ENCODE measurements around the gene GRM7.

Gene GRM7

GRCh38 chr3:7190095-7190494 is 329.2 kb downstream of the GRM7 start:
- TF ChIP-seq Cebpa-rat (IDR thresholded peaks at IDR 0.05) = no peak
- Histone ChIP-seq H3K9me3 (no peaks in the 10 kb centered on the region), H3K4me3 (no peak overlapping the region), H3K36me3 (no peaks in the 10 kb centered on the region), H3K27ac (no peak overlapping the region), H3K4me1 (no peaks in the 10 kb centered on the region), H4K20me1 (no peaks in the 10 kb centered on the region), H3K4me2 (no peak overlapping the region), H3K27me3 (no peaks in the 10 kb centered on the region), H3K9ac (no peak overlapping the region)

DNA sequence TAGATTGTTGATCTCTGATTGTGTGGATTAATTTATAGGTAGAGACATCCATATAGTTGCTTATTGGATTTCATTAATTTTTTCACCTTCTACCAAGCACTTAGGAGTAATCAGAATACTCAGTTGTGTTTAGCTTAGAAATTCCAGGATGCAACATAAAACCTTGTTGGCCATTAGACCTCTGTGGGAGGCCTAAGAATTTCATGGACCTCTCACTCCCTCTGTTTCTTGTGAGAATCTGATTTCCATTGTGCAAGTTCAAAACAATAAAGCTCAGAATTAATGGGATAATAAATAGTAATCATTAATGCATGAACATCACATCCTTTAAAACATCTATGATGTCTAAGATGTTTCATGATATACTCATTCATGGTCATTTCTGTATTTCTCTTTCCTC is 332.4 kb downstream of the GRM7 start:
- TF ChIP-seq Cebpa-rat (IDR thresholded peaks at IDR 0.05) = no peak
- Histone ChIP-seq H3K4me2 (no peak overlapping the region), H3K9ac (no peak overlapping the region), H3K9me3 (no peaks in the 10 kb centered on the region), H3K36me3 (no peaks in the 10 kb centered on the region), H4K20me1 (no peaks in the 10 kb centered on the region), H3K27me3 (no peaks in the 10 kb centered on the region), H3K4me1 (no peaks in the 10 kb centered on the region), H3K4me3 (no peak overlapping the region), H3K27ac (no peak overlapping the region)

- H3K27me3 ChIP-seq = no peaks in the 10 kb centered on the region
- no peaks in the 10 kb centered on the region for H3K9me3 ChIP-seq
- no peak overlapping the region for H3K4me2 ChIP-seq
- TF ChIP-seq Cebpa-rat (IDR thresholded peaks at IDR 0.05) = no peak
- no peak overlapping the region for H3K27ac ChIP-seq
- H3K4me3 ChIP-seq = no peak overlapping the region
- no peaks in the 10 kb centered on the region for H4K20me1 ChIP-seq
- H3K4me1 ChIP-seq = no peaks in the 10 kb centered on the region
- no peaks in the 10 kb centered on the region for H3K36me3 ChIP-seq
- no peak overlapping the region for H3K9ac ChIP-seq
Observed at GRCh38 chr3:7194071-7194835, 333.3 kb downstream of the GRM7 start.

- Histone ChIP-seq H3K4me1 (no peaks in the 10 kb centered on the region), H3K36me3 (no peaks in the 10 kb centered on the region), H3K9ac (no peak overlapping the region), H3K27ac (no peak overlapping the region), H3K27me3 (no peaks in the 10 kb centered on the region), H4K20me1 (no peaks in the 10 kb centered on the region), H3K4me2 (no peak overlapping the region), H3K4me3 (no peak overlapping the region), H3K9me3 (no peaks in the 10 kb centered on the region)
- TF ChIP-seq Cebpa-rat (IDR thresholded peaks at IDR 0.05) = no peak
Observed at GRCh38 chr3:7195934-7196333, 335.0 kb downstream of the GRM7 start.

- no peaks in the 10 kb centered on the region for H3K4me1 ChIP-seq
- H3K9ac ChIP-seq = no peak overlapping the region
- H3K9me3 ChIP-seq = no peaks in the 10 kb centered on the region
- H3K36me3 ChIP-seq = no peaks in the 10 kb centered on the region
- no peak for TF ChIP-seq Cebpa-rat (IDR thresholded peaks at IDR 0.05)
- no peak overlapping the region for H3K4me2 ChIP-seq
- H4K20me1 ChIP-seq = no peaks in the 10 kb centered on the region
- H3K27me3 ChIP-seq = no peaks in the 10 kb centered on the region
- H3K4me3 ChIP-seq = no peak overlapping the region
- H3K27ac ChIP-seq = no peak overlapping the region
Observed at GRCh38 chr3:7201784-7202183, 340.9 kb downstream of the GRM7 start.

DNA sequence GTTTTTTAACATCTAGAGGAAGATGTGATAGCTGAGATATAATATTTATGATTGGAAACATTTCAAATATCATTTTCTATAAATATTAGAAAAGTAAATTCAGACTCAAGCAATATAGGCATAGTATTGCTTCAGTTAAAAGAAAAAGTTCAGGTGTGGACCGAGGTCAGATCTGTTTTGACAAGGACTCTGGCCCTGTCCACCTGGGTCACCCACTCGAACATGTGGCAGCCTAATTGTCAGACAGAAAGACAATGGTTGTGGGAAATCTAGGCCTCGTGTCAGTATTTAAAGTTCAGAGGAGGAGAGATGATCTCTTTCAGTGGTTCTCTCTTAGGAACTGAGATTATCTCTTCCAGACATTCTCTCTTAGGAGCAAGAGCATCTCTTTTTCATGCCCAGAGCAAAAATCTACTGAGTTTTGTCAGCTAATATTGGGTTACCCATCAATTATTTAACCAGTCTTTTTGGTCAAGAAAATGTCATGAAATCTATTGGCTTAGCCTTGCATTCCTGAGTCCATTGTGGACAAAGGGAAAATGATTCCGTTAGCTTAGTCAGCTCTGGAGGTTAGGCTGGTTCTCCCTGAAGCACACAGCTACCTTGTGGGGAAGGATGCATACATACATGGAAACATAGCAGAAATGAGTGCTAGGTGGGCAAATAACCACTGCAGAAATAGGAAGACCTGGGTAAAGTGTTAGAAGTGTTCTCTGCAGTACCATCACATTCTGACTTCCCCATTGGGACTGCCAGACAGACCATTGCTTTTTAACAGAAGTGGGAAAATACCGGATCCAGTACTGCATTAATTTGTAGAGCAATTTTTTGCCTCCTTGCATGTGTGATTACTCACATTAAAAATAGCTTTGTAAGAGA is 343.3 kb downstream of the GRM7 start:
- Histone ChIP-seq H4K20me1 (no peaks in the 10 kb centered on the region), H3K36me3 (no peaks in the 10 kb centered on the region), H3K4me3 (no peak overlapping the region)

GRCh38 chr3:7204848-7205156 is 343.9 kb downstream of the GRM7 start:
- H3K36me3 ChIP-seq = no peaks in the 10 kb centered on the region

More for the DNA sequence above, 343.3 kb downstream of the GRM7 start:
- no peaks in the 10 kb centered on the region for H3K4me1 ChIP-seq
- H3K9me3 ChIP-seq = no peaks in the 10 kb centered on the region
- no peak overlapping the region for H3K27ac ChIP-seq
- H3K4me2 ChIP-seq = no peak overlapping the region
- no peak overlapping the region for H3K9ac ChIP-seq
- no peak for TF ChIP-seq Cebpa-rat (IDR thresholded peaks at IDR 0.05)
- no peaks in the 10 kb centered on the region for H3K27me3 ChIP-seq

DNA sequence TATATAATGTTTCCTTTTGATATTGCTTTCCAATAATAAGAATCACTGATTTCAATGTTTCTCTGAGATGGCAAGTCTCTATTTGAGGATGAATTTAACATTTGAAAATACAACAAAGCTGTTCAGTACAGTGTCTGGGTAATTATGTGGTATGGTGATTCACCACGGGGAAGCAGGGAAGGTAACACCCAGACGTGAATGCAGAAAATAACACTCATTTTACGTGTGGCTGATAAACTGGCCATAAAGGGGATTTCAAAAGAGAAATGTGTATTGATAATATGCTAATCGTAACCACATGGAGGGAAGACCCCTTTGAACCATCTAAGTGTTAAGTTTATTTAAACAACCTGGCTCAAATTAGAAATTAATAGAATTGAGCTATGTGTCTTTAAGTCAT is 344.6 kb downstream of the GRM7 start:
- no peak for TF ChIP-seq Cebpa-rat (IDR thresholded peaks at IDR 0.05)
- Histone ChIP-seq H3K36me3 (no peaks in the 10 kb centered on the region), H4K20me1 (no peaks in the 10 kb centered on the region), H3K9me3 (no peaks in the 10 kb centered on the region), H3K27me3 (no peaks in the 10 kb centered on the region), H3K4me2 (peak overlapping the region; percentile 47), H3K4me3 (peak overlapping the region; percentile 26; the same call in 1 of the 2 replicates), H3K27ac (no peak overlapping the region), H3K9ac (no peak overlapping the region), H3K4me1 (no peaks in the 10 kb centered on the region)

More at GRCh38 chr3:7204848-7205156, 343.9 kb downstream of the GRM7 start:
- H3K9ac ChIP-seq = no peak overlapping the region
- H3K4me2 ChIP-seq = no peak overlapping the region
- H3K9me3 ChIP-seq = no peaks in the 10 kb centered on the region
- H3K4me3 ChIP-seq = no peak overlapping the region
- no peaks in the 10 kb centered on the region for H3K27me3 ChIP-seq
- no peaks in the 10 kb centered on the region for H4K20me1 ChIP-seq
- H3K4me1 ChIP-seq = no peaks in the 10 kb centered on the region
- TF ChIP-seq Cebpa-rat (IDR thresholded peaks at IDR 0.05) = no peak
- H3K27ac ChIP-seq = no peak overlapping the region

GRCh38 chr3:7205962-7206361 is 345.0 kb downstream of the GRM7 start:
- TF ChIP-seq Cebpa-rat (IDR thresholded peaks at IDR 0.05) = no peak
- Histone ChIP-seq H3K27ac (no peak overlapping the region), H3K36me3 (no peaks in the 10 kb centered on the region), H4K20me1 (no peaks in the 10 kb centered on the region), H3K27me3 (no peaks in the 10 kb centered on the region), H3K4me1 (no peaks in the 10 kb centered on the region), H3K4me3 (peak overlapping the region; percentile 26; the same call in 1 of the 2 replicates), H3K9ac (no peak overlapping the region), H3K9me3 (no peaks in the 10 kb centered on the region), H3K4me2 (peak overlapping the region; percentile 47)

- H3K9ac ChIP-seq = no peak overlapping the region
- no peak overlapping the region for H3K4me2 ChIP-seq
- no peak for TF ChIP-seq Cebpa-rat (IDR thresholded peaks at IDR 0.05)
- no peak overlapping the region for H3K27ac ChIP-seq
- no peak overlapping the region for H3K4me3 ChIP-seq
- H3K27me3 ChIP-seq = no peaks in the 10 kb centered on the region
- no peaks in the 10 kb centered on the region for H4K20me1 ChIP-seq
- H3K9me3 ChIP-seq = no peaks in the 10 kb centered on the region
- no peaks in the 10 kb centered on the region for H3K4me1 ChIP-seq
- H3K36me3 ChIP-seq = no peaks in the 10 kb centered on the region
Observed at GRCh38 chr3:7207125-7207524, 346.2 kb downstream of the GRM7 start.

All from BLaER1 (cell line).